HG03159 (cell line): ENCODE results near the gene PLXNB1.
"Not testable (repeated sequence)": the region's sequence is repeated elsewhere in the genome, so short reads cannot be mapped to it uniquely, and the experiment has no call there.

ENCODE experiments used
- ATAC-seq: cut with Tn5 transposase; IDR thresholded peaks from one replicate; pipeline ENCODE4 v1.9.1; 2021; ENCODE audit warnings: mild to moderate bottlenecking, moderate library complexity; ENCODE audit not compliant: unreplicated experiment

PLXNB1 gene

GRCh38 chr3:48405971-48406370 lies 23.9 kb downstream of the PLXNB1 start:
- ATAC-seq: no peak

- ATAC-seq: no peak
These were observed 24.5 kb downstream of the PLXNB1 start for GRCh38 chr3:48405343-48405881.

- no peak for ATAC-seq
These were observed 25.2 kb downstream of the PLXNB1 start for GRCh38 chr3:48404440-48405342.

- no peak for ATAC-seq
These were observed 26.1 kb downstream of the PLXNB1 start for GRCh38 chr3:48403533-48404439.

GRCh38 chr3:48402907-48403306 lies 27.0 kb downstream of the PLXNB1 start:
- ATAC-seq: no peak

- no peak for ATAC-seq
These were observed 27.6 kb downstream of the PLXNB1 start for GRCh38 chr3:48402281-48402732.

GRCh38 chr3:48401434-48401901 lies 28.4 kb downstream of the PLXNB1 start:
- ATAC-seq: not testable (repeated sequence)

GRCh38 chr3:48400824-48401433 lies 29.0 kb downstream of the PLXNB1 start:
- no peak for ATAC-seq

- no peak for ATAC-seq
These were observed 30.3 kb downstream of the PLXNB1 start for GRCh38 chr3:48399387-48400172.

- ATAC-seq: no peak
These were observed 31.0 kb downstream of the PLXNB1 start for GRCh38 chr3:48398701-48399386.

- ATAC-seq: no peak
These were observed 31.9 kb downstream of the PLXNB1 start for GRCh38 chr3:48397767-48398681.

- no peak for ATAC-seq
These were observed 34.2 kb downstream of the PLXNB1 start for GRCh38 chr3:48395714-48396113.

GRCh38 chr3:48394391-48394790 lies 35.5 kb downstream of the PLXNB1 start:
- no peak for ATAC-seq

GRCh38 chr3:48388966-48389365 lies 40.9 kb downstream of the PLXNB1 start:
- no peak for ATAC-seq

GRCh38 chr3:48387634-48388033 lies 42.3 kb downstream of the PLXNB1 start:
- ATAC-seq: no peak

GRCh38 chr3:48372862-48373435 lies 56.9 kb downstream of the PLXNB1 start:
- ATAC-seq: no peak

- no peak for ATAC-seq
These were observed 57.5 kb downstream of the PLXNB1 start for GRCh38 chr3:48372377-48372770.
